Breast epithelium (tissue), 4 donors: Measurements from ENCODE around the gene KCNIP4. TPM values are rescaled to one million over a fixed set of nuclear protein-coding genes. Genes with fewer than 3 reads are reported as not detected.

Experiments
- DNase-seq, 2 donors: peaks; one replicate each; pipeline ENCODE4 v3.0.0-alpha.2; 2019; ENCODE audit warnings: low spot score in 2 of 2
- H3K27ac ChIP-seq, 2 donors: fragments of 200-600 bp; sonication (generic) in 1 of 2; one replicate each; pipeline ENCODE4 v1.5.1; 2016 to 2019; ENCODE audit warnings: mild to moderate bottlenecking in 1 of 2
- H3K27me3 ChIP-seq, 2 donors: fragments of 200-600 bp; sonication (generic) in 1 of 2; one replicate each; pipeline versions ENCODE4 v1.5.1 to v1.6.0; 2017 to 2019; ENCODE audit warnings: control low read depth in 1 of 2, mild to moderate bottlenecking in 1 of 2
- H3K36me3 ChIP-seq: fragments of 200-600 bp; one replicate; pipeline ENCODE4 v1.5.1; 2019
- H3K4me1 ChIP-seq, 2 donors: fragments of 200-600 bp; sonication (generic); one replicate each; pipeline ENCODE4 v1.5.1; 2016 to 2019; ENCODE audit warnings: control low read depth in 1 of 2
- H3K4me3 ChIP-seq, 3 donors: fragments of 200-600 bp; sonication (generic); 1 replicate in 2 of 3; 2 replicates in 1 of 3; pipeline ENCODE4 v1.5.1; 2016 to 2019; ENCODE audit warnings: mild to moderate bottlenecking in 3 of 3, moderate library complexity in 2 of 3
- H3K9me3 ChIP-seq, 2 donors: fragments of 200-600 bp; sonication (generic) in 1 of 2; one replicate each; pipeline ENCODE4 v1.5.1; 2016 to 2019; ENCODE audit warnings: control low read depth in 1 of 2
- CTCF ChIP-seq, 3 donors: fragments of 450-650 bp; IDR thresholded peaks; one replicate each; pipeline ENCODE4 v1.5.1; 2016 to 2017; ENCODE audit warnings: antibody characterized with exemption in 3 of 3, mild to moderate bottlenecking in 3 of 3, moderate library complexity in 3 of 3
- POLR2A ChIP-seq: fragments of 450-650 bp; IDR thresholded peaks from one replicate; pipeline ENCODE4 v1.6.1; 2016; ENCODE audit warnings: antibody characterized with exemption, mild to moderate bottlenecking, moderate library complexity
- POLR2AphosphoS5 ChIP-seq, 3 donors: sonication (generic); formaldehyde crosslinking; IDR thresholded peaks; one replicate each; pipeline ENCODE4 v1.6.1; 2017; ENCODE audit warnings: antibody characterized with exemption in 3 of 3
- intact Hi-C: fragments of 100-400 bp; cut with DNase I; formaldehyde crosslinking; loops from one replicate; pipeline ENCODE4 v1.15.1; 2023; ENCODE audit warnings: low total_unique reads
- total RNA-seq, 3 donors: library from RNA; depleted of rRNA; stranded (reverse); fragments of >200 nt; gene quantifications; one replicate each; pipeline ENCODE4 v1.1.0, GENCODE V29; 2016

Gene KCNIP4
- total RNA-seq, 3 donors from 2014 or later, result 0.44 to 0.66 TPM; not detected in 1

- TF ChIP-seq POLR2A, result no peak
- no peak for TF ChIP-seq POLR2AphosphoS5 (IDR thresholded peaks at IDR 0.05)
- TF ChIP-seq CTCF (IDR thresholded peaks at IDR 0.05), result no peak
- H3K4me3 ChIP-seq, result no peak overlapping the region
- H3K4me1 ChIP-seq, result no peaks in the 10 kb centered on the region
- no peaks in the 10 kb centered on the region for H3K9me3 ChIP-seq
- DNase-seq, result no peak
- intact Hi-C loops, result no loop called here
- H3K27ac ChIP-seq, result no peak overlapping the region
- no peaks in the 10 kb centered on the region for H3K36me3 ChIP-seq
- no peaks in the 10 kb centered on the region for H3K27me3 ChIP-seq
These were observed 534.7 kb downstream of the KCNIP4 start for GRCh38 chr4:21413807-21414370.

- no peak overlapping the region for H3K27ac ChIP-seq
- H3K4me3 ChIP-seq, result no peak overlapping the region
- no peaks in the 10 kb centered on the region for H3K9me3 ChIP-seq
- H3K4me1 ChIP-seq, result no peaks in the 10 kb centered on the region
- intact Hi-C loops, result no loop called here
- TF ChIP-seq POLR2A (no peak), POLR2AphosphoS5 (IDR thresholded peaks at IDR 0.05) (no peak), CTCF (IDR thresholded peaks at IDR 0.05) (no peak)
- no peaks in the 10 kb centered on the region for H3K36me3 ChIP-seq
- DNase-seq, result no peak
- H3K27me3 ChIP-seq, result no peaks in the 10 kb centered on the region
These were observed 537.5 kb downstream of the KCNIP4 start for GRCh38 chr4:21411086-21411485.

- no peak overlapping the region for H3K4me3 ChIP-seq
- no peaks in the 10 kb centered on the region for H3K4me1 ChIP-seq
- no peaks in the 10 kb centered on the region for H3K27me3 ChIP-seq
- TF ChIP-seq POLR2A, result no peak
- TF ChIP-seq CTCF (IDR thresholded peaks at IDR 0.05), result no peak
- TF ChIP-seq POLR2AphosphoS5 (IDR thresholded peaks at IDR 0.05), result no peak
- no peak overlapping the region for H3K27ac ChIP-seq
- H3K9me3 ChIP-seq, result no peaks in the 10 kb centered on the region
- H3K36me3 ChIP-seq, result no peaks in the 10 kb centered on the region
- no peak for DNase-seq
- intact Hi-C loops, result no loop called here
These were observed 538.2 kb downstream of the KCNIP4 start for GRCh38 chr4:21410372-21410771.

- no peaks in the 10 kb centered on the region for H3K9me3 ChIP-seq
- intact Hi-C loops, result loop anchor here (5.0 kb wide), 1 partner anchor 290 kb away; no protein-coding TSS in a partner anchor
- H3K27ac ChIP-seq, result no peak overlapping the region
- no peaks in the 10 kb centered on the region for H3K4me1 ChIP-seq
- DNase-seq, result no peak
- H3K36me3 ChIP-seq, result no peaks in the 10 kb centered on the region
- H3K4me3 ChIP-seq, result no peak overlapping the region
- no peaks in the 10 kb centered on the region for H3K27me3 ChIP-seq
- TF ChIP-seq POLR2AphosphoS5 (IDR thresholded peaks at IDR 0.05), result no peak
- TF ChIP-seq CTCF (IDR thresholded peaks at IDR 0.05), result no peak
- no peak for TF ChIP-seq POLR2A
These were observed 560.9 kb downstream of the KCNIP4 start for GRCh38 chr4:21387683-21388082.

GRCh38 chr4:21386166-21386780 is 562.3 kb downstream of the KCNIP4 start:
- TF ChIP-seq POLR2A (no peak), POLR2AphosphoS5 (IDR thresholded peaks at IDR 0.05) (no peak), CTCF (IDR thresholded peaks at IDR 0.05) (no peak)
- intact Hi-C loops, result loop anchor here (5.0 kb wide), 1 partner anchor 289 kb away; no protein-coding TSS in a partner anchor
- Histone ChIP-seq H3K4me3 (no peak overlapping the region), H3K27me3 (no peaks in the 10 kb centered on the region), H3K36me3 (no peaks in the 10 kb centered on the region), H3K4me1 (no peaks in the 10 kb centered on the region), H3K27ac (no peak overlapping the region), H3K9me3 (no peaks in the 10 kb centered on the region)
- DNase-seq, result no peak
